Measurements from ENCODE around the gene TADA1. TPM values are rescaled to one million over a fixed set of nuclear protein-coding genes. Genes with fewer than 3 reads are reported as not detected.

The TADA1 gene
- total RNA-seq, 2 donors from 2014 or later = 10.9 to 11.1 TPM

DNA sequence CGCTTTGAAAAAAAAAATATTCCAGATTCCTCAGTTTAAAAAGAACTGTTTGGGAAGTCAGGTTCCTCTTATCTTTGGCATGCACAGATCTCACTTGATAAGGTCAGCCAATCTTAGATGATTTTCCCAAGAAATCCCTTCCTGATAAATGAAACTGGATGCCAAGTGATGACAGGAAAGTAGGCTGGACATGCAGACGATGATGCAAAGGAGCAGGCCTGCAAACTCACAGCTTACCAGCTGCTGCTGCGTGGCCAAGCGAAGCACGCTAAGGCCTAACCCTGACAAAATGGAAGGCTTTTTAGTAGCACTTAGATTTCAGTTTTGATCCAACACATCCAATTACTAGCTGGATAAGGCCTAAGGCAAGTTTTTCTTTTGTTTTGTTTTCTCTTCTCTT lies 10.1 kb downstream of the TADA1 start:
- Histone ChIP-seq H3K4me3 (no peak overlapping the region), H3K9me3 (no peaks in the 10 kb centered on the region), H3K36me3 (peaks cover 60% of the 10 kb centered on the region), H3K27me3 (no peaks in the 10 kb centered on the region), H3K27ac (no peak overlapping the region), H3K4me1 (peaks cover 0 to 14% of the 10 kb centered on the region in 2 donors)
- DNase-seq (ENCODE audit: low spot score) = no peak
- TF ChIP-seq, protein P1, sequence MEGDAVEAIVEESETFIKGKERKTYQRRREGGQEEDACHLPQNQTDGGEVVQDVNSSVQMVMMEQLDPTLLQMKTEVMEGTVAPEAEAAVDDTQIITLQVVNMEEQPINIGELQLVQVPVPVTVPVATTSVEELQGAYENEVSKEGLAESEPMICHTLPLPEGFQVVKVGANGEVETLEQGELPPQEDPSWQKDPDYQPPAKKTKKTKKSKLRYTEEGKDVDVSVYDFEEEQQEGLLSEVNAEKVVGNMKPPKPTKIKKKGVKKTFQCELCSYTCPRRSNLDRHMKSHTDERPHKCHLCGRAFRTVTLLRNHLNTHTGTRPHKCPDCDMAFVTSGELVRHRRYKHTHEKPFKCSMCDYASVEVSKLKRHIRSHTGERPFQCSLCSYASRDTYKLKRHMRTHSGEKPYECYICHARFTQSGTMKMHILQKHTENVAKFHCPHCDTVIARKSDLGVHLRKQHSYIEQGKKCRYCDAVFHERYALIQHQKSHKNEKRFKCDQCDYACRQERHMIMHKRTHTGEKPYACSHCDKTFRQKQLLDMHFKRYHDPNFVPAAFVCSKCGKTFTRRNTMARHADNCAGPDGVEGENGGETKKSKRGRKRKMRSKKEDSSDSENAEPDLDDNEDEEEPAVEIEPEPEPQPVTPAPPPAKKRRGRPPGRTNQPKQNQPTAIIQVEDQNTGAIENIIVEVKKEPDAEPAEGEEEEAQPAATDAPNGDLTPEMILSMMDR (IDR thresholded peaks at IDR 0.05) = no peak

DNA sequence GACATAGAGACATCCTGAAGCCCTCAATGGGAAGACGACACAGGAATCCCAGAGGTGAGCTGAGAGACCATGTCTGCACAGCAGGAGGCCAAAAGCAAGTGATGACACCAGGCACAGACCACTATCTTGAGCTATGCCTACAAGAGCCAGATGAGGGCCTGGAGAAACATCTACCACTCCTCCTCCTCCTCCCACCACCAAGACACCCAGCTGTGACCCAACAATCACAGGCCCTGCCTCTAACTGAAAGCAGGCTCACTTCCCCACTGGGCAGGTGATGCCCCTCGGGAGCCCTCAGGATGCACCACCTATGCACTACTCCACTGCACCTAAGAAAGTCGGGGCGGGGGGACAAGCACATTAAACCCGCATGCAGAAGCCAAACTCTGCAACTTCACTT lies 16.5 kb downstream of the TADA1 start:
- no peak overlapping the region for H3K4me3 ChIP-seq
- H3K27me3 ChIP-seq = no peaks in the 10 kb centered on the region
- TF ChIP-seq, protein P1 (IDR thresholded peaks at IDR 0.05) = no peak
- no peak for DNase-seq (ENCODE audit: low spot score)
- peaks cover 0 to 15% of the 10 kb centered on the region in 2 donors for H3K4me1 ChIP-seq
- H3K36me3 ChIP-seq = peaks cover 54% of the 10 kb centered on the region
- no peak overlapping the region for H3K27ac ChIP-seq
- no peaks in the 10 kb centered on the region for H3K9me3 ChIP-seq

DNA sequence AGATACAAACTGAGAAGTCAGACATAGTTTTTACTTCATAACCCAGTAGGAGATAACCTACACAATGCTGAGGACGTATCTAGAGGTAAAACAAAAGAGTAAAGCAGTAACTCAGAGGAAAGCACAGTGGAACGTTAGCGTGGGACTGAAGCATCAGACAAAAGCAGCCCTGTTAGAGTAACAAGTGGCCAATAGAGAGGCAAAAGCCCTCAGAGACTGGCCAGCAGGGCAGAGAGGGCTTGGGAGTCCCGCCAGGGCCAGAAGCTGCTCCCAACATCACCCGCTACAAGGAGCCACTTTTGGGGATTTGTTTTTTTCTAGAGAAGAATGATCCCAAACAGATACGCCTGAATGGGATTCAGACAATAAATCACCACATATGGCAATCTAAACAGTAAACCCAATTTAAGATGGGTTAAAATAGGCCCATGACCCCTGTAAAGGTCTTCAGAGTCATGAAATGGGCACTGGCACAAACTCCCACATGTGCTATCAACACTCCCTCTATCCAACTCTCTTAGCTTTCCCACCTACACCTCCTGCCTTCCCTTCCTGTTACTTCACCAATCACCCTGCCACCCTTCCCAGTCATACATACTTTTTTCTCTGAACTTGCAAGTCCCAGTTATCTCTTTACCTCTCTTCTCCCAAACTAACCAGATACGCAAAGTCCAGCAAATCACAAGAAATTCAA lies 17.2 kb downstream of the TADA1 start:
- TF ChIP-seq, protein P1 (IDR thresholded peaks at IDR 0.05) = no peak
- Histone ChIP-seq H3K27ac (no peak overlapping the region), H3K27me3 (no peaks in the 10 kb centered on the region)

DNA sequence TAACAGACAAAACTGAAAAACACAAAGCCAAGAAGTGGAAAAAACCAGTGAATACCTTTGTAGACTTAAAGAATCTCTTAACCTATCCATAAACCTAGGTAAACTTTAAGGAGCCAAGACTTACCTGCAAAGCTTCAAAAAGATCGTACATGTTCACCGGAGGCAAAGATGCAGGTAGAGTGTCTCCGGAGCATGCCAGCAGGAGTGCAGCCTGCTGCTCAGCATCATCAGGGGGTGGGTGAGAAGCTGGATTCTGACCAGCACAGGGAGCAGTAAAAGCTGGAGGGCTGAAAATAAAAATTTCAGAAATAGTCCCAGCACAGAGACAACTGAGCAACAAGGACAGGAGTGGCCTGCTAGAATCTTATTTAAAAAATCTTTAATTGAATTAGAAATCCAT lies 18.1 kb downstream of the TADA1 start:
- no peak overlapping the region for H3K27ac ChIP-seq
- DNase-seq (ENCODE audit: low spot score) = no peak
- no peaks in the 10 kb centered on the region for H3K27me3 ChIP-seq
- no peaks in the 10 kb centered on the region for H3K9me3 ChIP-seq
- TF ChIP-seq, protein P1 (IDR thresholded peaks at IDR 0.05) = no peak
- H3K4me1 ChIP-seq = peaks cover 0 to 15% of the 10 kb centered on the region in 2 donors
- H3K4me3 ChIP-seq = no peak overlapping the region
- H3K36me3 ChIP-seq = peaks cover 56% of the 10 kb centered on the region

More for the DNA sequence above, 17.2 kb downstream of the TADA1 start:
- DNase-seq (ENCODE audit: low spot score) = no peak
- Histone ChIP-seq H3K4me3 (no peak overlapping the region), H3K36me3 (peaks cover 55% of the 10 kb centered on the region), H3K9me3 (no peaks in the 10 kb centered on the region), H3K4me1 (peaks cover 0 to 15% of the 10 kb centered on the region in 2 donors)

DNA sequence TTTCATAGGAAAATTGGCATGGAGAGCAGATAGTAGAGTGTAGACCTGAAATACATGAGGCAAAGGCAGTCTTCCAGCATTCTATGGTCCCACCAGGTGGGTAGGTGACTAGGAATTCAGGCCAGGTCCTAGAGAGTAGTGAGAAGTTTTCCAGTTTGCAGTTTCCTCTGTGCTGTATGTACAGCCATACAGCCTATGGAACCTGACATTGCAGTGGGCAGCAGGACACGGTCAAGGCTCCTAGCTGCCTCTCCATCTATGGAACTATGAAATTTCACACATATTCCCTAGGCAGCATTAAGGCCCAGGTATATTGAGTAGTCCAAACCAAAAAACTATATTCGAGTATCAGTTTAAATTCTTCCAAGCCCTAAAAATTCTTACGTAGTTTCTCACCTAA lies 20.5 kb downstream of the TADA1 start:
- Histone ChIP-seq H3K27ac (no peak overlapping the region), H3K9me3 (no peaks in the 10 kb centered on the region), H3K4me3 (no peak overlapping the region), H3K27me3 (no peaks in the 10 kb centered on the region), H3K36me3 (peaks cover 57% of the 10 kb centered on the region), H3K4me1 (peaks cover 0 to 19% of the 10 kb centered on the region in 2 donors)
- DNase-seq (ENCODE audit: low spot score) = no peak
- TF ChIP-seq, protein P1 (IDR thresholded peaks at IDR 0.05) = no peak

DNA sequence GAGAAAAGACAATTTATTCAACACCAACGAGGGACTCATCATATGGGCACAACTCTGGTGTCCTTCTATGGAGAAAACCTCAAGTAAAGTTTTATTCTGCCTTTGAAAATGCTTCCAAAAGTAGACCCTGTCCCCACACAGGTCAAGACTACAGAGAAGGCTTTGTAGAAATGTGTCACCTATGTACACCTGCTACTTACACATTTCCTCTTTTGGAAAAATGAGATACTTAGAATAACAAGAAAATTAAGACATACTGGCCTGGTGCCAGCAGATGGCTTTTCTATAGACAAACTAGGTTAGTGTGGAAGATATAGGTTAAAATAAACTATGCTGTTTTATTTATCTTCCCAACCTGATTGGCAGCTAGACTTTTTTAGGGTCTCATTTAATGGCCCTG lies 23.1 kb downstream of the TADA1 start:
- Histone ChIP-seq H3K36me3 (peaks cover 82% of the 10 kb centered on the region), H3K27ac (no peak overlapping the region), H3K4me3 (no peak overlapping the region), H3K9me3 (no peaks in the 10 kb centered on the region), H3K4me1 (peaks cover 0 to 9% of the 10 kb centered on the region in 2 donors), H3K27me3 (no peaks in the 10 kb centered on the region)
- no peak for DNase-seq (ENCODE audit: low spot score)
- TF ChIP-seq, protein P1 (IDR thresholded peaks at IDR 0.05) = no peak

All from right atrium auricular region (tissue), 2 donors.